HG03439 (cell line): ENCODE measurements around the gene OR2T27.
"Not testable (repeated sequence)": the region's sequence is repeated elsewhere in the genome, so short reads cannot be mapped to it uniquely, and the experiment has no call there.

Experiments used
- ATAC-seq: cut with Tn5 transposase; IDR thresholded peaks from one replicate; pipeline ENCODE4 v1.9.1; 2021; ENCODE audit warnings: mild to moderate bottlenecking, moderate library complexity; ENCODE audit not compliant: unreplicated experiment

Gene OR2T27, protein sequence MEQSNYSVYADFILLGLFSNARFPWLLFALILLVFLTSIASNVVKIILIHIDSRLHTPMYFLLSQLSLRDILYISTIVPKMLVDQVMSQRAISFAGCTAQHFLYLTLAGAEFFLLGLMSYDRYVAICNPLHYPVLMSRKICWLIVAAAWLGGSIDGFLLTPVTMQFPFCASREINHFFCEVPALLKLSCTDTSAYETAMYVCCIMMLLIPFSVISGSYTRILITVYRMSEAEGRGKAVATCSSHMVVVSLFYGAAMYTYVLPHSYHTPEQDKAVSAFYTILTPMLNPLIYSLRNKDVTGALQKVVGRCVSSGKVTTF

DNA sequence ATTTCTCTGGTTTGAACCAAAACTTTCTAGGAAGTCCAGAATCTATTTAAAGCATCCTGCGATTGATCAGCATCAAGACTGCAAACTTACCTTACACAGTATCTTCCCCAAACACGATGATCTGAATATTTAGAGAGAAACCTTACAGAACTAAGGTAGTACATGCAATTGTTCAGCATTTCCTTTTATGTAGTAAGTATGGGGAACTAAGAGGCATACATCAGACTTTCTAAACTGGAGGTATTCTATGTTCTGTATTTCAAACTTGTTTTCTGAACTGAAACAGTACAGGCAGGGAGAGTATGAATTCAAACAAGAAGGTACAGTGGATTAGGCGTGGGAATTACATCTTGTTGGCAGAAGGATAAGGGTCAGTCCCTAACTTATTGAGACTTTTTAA, at the start of gene OR2T27:
Gene OR2T27, minus strand, starts transcription at position 175 of the 400 bp plus-strand sequence. CDS start 4,644 bp downstream, outside the sequence.
- ATAC-seq, result not testable (repeated sequence)

DNA sequence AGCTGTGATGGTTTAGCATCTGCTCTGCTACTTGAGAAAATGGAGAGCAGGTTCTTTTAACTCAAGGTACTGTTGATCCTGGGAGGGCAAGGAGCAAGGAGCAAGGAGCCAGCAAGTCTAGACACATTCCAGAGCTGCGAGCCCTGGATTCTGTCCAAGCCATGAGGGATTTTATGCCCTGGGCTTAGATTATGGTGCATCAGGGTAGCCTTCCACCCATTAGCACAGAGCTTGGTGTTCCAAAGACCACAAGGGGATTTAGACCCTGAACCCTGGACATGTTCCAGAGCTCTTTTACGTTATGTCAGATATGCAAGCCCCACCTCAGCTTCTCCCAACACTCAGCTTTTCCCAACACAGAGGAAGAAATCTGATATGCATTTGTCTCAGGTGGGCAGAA, 49.3 kb upstream of the OR2T27 start:
- ATAC-seq, result no peak

DNA sequence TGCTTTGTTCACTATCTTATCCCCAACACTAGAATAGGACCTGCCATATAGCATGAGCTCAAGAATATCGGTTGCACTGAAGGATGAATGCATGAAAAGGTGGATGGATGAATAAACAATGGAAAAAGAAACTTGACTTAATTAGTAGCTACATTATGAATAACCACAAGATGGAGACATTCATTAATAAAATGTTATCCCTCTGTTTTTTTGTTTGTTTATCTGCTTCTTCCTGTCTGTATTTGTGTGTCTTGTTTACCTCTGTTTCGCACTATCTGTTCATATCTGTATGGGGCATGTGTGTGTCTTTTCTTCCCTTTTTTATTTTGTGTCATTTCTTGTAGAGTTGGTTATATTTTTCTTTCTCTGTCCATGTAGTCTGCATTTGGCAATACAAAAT, 48.3 kb upstream of the OR2T27 start:
- ATAC-seq, result no peak

DNA sequence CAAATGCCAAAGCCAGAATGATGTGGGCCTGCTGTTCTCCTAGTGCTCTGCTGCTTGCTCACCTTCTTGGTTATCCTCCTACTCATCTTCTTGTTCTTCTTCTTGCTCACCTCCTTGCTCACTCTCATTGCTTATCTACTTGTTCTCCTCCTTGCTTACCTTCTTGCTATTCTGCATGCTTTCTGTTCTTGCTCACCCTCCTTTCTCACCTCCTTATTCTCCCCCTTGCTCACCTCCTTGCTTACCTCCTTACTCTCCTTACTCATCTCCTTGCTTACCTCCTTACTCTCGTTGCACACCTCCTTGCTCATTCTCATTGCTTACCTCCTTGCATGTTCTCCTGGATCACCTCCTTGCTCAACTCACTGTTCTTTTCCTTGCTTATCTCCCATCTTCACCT, 47.4 kb upstream of the OR2T27 start, which contains the start of gene OR14I1:
Gene OR14I1, minus strand, starts transcription at position 53 of the 400 bp plus-strand sequence.
- no peak for ATAC-seq

DNA sequence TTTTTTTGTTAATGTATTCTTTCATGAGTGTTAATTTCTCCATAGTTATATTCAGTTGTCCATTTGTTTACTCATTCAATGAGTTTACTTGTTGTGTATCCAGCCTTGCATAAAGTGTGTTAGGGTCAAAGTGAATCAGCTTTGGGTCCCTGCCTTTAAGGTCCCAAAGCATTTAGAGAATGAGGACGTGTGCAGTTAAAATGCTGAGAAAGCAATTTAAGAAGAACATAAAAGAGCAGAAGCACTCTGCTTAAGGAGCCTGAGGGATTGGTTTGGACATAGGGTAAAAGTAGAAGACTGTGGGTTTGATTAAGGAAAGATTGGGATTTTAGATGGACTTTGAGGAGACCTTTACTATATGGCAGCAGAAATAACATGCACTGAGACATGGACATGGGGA, 43.8 kb upstream of the OR2T27 start:
- ATAC-seq, result no peak

DNA sequence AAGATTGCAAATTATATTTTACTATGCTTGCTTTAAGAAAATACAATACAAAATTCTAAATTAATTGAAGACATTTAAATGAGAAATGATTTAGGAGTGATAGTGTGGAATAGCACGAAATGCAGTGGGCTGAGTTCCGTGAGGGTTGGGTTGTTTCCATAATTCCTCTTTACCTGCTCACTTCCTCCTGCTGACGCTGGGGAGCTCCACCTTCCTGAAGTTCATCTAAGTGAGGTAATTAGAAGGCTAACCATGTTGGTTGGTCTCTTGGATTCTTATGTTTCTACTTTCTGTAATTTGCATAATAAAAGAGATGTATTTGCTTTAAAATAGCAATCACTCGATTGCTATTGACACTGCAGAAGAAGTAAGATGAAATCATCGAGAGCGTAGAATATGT, 42.6 kb upstream of the OR2T27 start:
- ATAC-seq, result no peak

DNA sequence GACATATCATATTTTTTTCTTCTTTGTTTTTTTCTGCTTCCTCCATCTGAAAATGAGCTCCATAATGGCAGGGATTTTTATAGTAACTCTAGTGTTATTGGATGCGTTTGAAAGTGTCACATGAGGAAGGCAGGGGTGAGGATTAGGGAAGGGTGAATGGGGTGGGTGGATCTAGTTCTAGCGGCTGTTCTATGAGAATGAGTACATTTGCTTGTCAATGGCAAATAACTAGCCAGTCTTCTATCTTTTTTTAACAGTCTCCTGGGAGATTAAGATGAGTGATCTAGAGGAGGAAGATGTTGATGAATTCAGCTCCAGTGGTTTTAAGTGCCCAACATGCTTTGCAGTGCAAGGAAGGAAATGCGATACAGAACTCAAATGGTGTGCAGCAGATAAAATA, 41.4 kb upstream of the OR2T27 start:
- no peak for ATAC-seq

DNA sequence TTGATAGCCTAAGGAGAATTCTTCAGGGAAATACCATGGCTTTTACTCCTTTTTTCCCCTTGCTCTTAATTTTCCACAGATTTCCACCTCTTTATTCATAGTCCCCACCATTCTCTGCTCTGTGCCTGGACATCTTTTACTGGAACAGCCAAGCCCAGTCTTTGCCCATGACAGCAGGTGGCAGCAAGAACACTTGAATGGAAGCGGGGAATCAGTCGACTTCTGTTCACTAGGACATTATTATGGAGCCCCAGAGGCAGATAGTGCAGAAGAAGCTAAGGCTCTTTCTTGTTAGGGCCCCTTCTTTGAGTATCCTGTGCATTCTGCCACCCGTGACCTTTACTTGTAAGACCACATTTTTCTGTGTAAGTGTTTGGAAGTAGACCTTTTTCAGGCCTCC, 40.9 kb upstream of the OR2T27 start:
- no peak for ATAC-seq

DNA sequence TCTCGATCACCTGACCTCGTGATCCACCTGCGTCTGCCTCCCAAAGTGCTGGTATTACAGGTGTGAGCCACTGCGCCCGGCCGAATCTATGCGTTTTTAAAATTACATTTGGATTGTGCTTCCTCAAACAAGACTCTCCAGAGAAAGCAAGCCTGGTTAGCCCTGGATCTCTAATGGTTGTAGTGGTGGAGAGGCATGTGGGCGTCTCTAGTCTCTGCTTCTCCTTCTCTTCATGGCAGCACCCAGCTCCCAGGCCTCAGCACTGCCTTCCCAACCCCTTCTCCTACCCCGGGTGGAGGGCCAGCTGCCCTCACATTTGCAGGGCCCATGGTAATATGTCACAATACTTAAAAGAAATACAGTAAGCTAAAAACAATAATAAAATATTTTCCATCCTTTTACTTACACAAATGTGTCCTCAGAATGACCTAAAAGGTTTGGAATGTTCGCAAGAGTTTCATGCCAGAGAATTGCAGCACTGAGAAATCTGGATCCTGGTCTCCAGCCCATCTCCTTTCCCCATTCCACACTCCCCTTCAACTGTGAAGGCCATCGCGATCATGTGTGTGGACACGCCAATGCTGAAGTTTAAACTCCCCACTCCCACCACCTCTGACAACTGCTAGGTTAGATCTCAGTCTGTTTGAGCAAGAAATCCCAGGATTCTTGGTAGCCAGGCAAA, 40.3 kb upstream of the OR2T27 start:
- ATAC-seq, result no peak

DNA sequence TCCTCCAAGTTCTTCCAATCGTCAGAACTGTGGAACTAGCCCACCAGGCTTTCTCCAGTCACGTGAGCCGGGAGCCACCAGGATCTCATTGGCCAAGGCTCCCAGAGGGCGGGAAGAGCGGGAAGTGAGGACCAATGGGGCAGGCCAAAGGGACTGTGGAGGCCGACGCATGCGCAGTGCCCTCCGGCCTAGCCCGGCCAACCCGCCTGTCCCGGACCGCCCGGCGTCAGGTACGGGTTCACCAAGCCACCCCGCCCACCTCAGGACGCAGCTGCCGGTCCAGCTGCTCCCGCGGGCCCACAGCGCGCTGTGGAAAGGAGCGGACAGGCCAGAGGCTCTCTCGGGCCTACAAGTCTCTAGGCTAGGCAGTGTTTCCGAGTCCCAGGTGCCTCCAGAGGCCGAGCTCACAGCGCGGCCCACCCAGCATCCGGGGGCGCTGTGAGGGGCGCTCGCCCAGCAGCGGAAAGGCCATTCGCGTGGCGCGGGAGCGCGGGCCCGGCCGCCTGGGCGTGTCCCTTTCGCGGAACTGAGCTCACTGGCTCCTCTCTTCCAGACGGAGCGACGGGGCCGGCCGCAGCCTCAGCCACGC, 36.3 kb upstream of the OR2T27 start:
- no peak for ATAC-seq

DNA sequence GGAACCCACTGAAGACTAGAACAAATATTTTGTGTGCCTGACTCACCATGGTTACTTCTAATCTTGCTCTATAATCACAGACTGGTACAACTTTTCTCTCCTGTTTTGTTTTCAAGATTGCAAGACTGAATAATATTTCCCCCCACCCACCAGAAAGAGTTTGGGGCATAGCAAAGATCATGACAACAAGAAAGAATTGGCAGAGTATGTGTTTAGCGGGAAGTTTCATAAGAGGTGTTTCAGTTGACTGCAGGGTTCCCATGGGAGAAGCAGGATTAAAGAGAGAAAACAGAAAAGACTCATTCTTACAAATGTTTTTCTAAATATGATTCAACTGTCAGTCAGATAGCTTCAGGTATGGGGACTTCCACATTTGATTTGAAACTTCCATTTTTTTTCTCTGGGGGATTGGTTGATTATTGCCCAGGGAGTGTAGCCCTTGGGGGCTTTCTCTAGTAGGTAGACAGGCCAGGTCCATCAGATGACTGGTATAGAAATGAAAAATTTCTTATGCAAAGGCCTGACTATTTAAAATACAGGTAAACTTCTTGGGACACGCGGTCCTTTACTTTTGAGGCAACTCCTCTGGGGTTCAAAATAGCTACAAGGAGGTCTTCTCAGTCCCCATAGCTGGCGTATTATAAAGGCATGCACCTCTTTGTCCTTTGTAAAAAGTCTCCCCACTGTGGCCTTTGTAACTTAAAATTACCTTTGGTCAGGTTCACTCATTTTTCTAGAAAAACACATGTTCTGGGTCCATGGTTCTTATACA, 33.4 kb upstream of the OR2T27 start:
- ATAC-seq, result no peak

DNA sequence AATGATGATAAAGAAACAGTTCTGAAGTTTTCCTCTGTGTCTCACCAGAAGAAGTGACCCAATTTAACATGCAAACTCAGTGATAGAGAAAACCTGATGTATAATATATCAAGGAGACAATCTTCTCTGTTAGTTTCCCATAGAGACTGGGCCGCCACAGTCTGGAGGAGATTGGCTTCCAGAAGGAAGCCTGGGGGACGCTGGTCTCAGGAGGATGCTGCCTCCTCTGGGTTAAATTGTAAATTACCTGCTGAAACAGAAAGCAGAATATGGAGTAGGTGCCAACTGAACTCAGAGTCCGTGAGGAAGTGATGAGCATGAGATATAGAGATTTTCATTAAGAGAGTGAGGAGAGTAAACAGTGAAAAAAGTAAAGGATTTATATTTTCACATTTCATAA, 31.5 kb upstream of the OR2T27 start:
- ATAC-seq, result peak; percentile 88

DNA sequence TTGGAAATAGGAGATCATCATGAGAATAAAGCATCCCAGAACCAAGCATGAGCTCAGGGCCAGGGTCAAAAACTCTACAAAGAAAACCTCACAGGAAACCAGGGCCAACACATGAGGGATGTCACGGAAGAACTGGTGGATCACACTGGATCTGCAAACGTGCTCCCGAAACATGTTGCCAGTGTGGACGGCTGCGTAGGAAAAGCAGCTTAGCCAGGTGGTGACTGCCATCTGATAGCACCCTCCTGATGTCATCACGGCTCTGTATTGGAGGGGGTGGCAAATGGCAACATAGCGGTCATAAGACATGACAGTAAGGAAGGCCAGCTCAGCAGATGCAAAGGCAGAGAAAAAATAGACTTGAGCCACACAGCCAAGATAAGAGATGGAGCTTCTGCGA, 26.3 kb upstream of the OR2T27 start:
- ATAC-seq, result no peak

DNA sequence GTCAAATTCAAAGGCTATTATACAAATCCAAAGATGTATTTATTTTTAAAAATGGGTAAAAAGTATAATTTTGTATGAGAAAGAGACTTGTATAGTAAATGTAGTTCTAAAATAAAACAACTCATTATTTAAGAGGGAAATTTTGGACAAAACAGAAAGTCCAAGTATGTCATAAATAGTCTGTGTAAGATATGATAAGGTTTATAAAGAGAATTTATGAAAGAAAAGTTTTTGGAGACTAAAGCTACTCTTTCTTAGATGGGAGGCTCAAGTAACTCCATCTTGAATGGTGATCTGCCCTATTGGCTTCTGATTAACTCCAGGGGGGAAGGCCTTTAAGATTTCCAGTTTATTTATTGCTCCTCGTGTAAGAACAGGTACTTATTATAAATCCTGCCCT, 14.7 kb upstream of the OR2T27 start:
- no peak for ATAC-seq

DNA sequence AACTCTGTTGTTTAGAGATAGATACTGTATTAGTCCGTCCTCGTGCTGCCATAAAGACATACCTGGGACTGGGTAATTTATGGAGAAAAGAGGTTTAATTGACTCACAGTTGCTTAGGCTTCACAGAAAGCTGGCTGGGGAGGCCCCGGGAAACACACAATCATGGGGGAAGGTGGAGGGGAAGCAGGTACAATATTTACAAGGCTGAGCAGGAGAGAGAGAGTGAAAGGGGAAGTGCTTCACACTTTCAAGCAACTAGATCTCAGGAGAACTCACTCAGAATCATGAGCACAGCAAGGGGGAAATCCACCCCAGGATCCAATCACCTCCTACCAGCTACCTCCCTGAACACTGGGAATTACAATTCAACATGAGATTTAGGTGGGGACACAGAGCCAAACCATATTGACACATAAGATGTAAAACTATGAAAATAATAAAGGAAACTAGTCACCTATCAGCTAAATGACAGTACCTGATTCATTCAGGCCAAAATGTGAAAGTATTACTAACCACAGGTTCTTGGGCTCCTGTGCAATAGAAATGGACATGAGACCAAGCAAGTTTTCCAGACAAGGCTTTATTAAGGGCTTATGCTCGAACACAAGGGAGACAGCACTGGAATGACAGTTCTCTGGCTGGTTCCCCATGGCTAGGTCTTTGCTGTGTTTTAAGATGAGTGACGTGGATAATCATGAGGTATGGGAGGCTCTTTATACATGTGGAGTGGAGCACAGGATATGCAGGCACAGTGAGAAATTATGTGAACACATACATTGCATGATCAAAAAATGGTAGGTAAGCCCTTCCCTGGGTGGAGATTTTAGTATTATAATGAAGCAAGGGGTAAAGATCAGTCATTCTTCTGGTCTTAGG, 8.4 kb upstream of the OR2T27 start:
- ATAC-seq, result peak; percentile 88

DNA sequence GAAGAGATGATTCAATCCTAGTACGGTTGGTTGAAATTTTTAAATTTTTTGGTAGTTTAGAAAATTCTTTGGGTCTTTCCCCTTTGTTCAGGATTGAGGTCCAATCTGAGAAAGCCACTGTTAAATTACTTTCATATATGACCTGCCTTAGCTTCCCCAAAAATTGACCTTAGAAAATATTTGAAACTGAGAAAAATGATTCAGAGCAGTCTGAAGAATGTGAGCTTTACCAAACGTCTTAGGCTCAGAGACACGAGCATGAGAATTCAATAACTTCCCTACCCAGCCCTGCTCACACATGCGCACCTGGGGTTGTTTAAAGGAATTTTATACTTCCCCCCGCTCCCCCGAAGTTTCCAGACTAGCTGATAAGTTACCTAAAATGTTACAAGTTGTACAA, 1.5 kb upstream of the OR2T27 start:
- ATAC-seq, result not testable (repeated sequence)

DNA sequence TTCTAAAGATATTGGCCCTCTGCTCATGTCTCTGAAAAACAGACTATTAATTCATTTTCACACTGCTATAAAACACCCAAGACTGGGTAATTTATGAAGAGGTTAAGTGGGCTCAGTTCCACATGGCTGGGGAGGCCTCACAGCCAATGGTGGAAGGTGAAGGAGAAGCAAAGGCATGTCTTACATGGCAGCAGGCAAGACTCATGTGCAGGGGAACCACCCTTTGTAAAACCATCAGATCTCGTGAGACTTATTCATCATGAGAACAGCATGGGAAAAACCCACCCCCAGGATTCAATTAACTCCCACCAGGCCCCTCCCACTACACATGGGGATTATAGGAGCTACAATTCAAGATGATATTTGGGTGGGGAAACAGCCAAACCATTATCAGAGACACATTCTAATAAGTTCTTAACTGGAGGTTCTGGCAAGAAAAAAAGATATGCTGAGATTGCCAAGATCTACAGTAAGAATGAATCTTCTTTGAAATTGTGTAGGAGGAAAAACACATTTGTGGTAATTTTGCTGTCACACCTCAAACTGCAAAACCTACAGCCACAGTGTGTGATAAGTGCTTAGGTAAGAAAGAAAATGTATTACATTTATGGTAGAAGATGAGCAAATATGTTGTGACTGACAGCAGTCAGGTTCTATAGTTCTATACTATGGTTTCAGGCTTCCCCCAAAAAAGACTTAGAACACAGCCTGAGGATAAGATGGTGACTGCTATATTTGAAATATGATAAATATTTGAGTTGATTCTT, 6.4 kb downstream of the OR2T27 start:
- ATAC-seq, result not testable (repeated sequence)

DNA sequence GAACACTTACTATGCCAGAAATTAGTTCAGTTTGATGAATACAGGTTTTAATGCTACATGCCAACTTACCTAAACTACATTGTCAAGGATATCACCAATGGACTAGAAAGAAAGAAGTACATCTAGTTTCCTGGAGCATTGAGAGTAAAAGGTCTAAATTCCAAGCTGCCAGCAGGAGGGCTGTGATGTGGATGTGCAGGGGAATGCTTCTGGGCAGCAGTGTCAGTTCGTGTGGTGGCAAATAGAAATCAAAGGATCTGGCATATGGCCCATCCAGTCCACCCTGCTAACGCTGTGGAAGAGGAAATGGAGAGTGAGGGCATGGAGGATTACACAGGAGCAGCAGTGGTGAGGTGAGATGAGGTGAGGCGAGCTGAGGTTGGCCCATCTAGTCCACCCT, 10.2 kb downstream of the OR2T27 start, which contains the start of gene OR2T35:
Gene OR2T35, minus strand, starts transcription at position 101 of the 400 bp plus-strand sequence. CDS start 6,020 bp downstream, outside the sequence.
- not testable (repeated sequence) for ATAC-seq

DNA sequence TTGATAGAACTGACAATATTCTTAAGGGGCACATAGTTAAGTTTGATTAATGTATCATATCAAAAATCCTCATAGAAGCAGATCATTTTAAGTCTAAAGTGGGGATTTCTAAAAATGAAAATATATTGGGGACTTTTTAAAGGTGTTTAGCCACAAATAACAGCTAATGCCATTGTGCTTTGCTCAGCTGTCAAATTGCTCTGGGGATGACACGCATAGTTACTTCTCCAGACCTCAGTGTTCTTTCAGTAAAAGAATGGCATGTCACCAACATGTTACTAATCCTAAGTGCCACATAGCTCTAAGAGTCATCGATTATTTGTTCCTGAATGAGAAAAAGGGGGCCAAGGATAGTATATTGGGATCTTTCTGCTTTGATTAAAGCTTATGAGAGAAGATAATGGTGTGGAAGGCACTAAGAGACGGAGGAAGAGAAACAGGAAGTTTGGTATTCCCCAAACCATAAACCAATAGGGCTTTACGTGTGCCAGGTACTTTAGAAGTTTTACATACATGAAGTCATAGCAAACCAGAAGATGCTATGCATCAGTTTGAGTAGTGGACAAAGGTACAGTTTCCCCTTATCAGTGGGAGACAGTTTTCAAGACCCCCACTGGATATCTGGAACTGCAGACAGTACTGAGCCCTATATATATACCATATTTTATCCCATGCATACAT, 12.2 kb downstream of the OR2T27 start:
- ATAC-seq, result peak; percentile 49
